ENCODE measurements around the gene IL1RL2.

The IL1RL2 gene

GRCh38 chr2:102286041-102286440, 99.2 kb downstream of the IL1RL2 start:
- Histone ChIP-seq H3K9ac (no peak overlapping the region), H3K4me3 (IDR thresholded peaks at IDR 0.05; ENCODE audit: insufficient read depth, low read depth, low read length) (no peak overlapping the region)

GRCh38 chr2:102289129-102289528, 102.3 kb downstream of the IL1RL2 start:
- Histone ChIP-seq H3K27ac (no peak overlapping the region), H3K79me2 (ENCODE audit: insufficient read depth, low read depth) (no peaks in the 10 kb centered on the region), H3K4me3 (IDR thresholded peaks at IDR 0.05; ENCODE audit: insufficient read depth, low read depth, low read length) (no peak overlapping the region), H3K4me1 (ENCODE audit: low read depth, poor library complexity, severe bottlenecking) (no peaks in the 10 kb centered on the region), H4K20me1 (ENCODE audit: insufficient read depth) (no peaks in the 10 kb centered on the region), H3K36me3 (ENCODE audit: insufficient read depth) (no peaks in the 10 kb centered on the region), H3K9ac (no peak overlapping the region), H2AFZ (ENCODE audit: low read depth) (no peak overlapping the region), H3K4me2 (no peak overlapping the region), H3K27me3 (ENCODE audit: insufficient read depth, low read depth) (no peaks in the 10 kb centered on the region)
- TF ChIP-seq CTCF (conservative IDR thresholded peaks at IDR 0.05; ENCODE audit: low read depth, low read length) = no peak

More at GRCh38 chr2:102286041-102286440, 99.2 kb downstream of the IL1RL2 start:
- no peaks in the 10 kb centered on the region for H3K4me1 ChIP-seq (ENCODE audit: low read depth, poor library complexity, severe bottlenecking)
- no peaks in the 10 kb centered on the region for H3K79me2 ChIP-seq (ENCODE audit: insufficient read depth, low read depth)
- H3K4me2 ChIP-seq = no peak overlapping the region
- H3K27ac ChIP-seq = no peak overlapping the region
- H4K20me1 ChIP-seq (ENCODE audit: insufficient read depth) = no peaks in the 10 kb centered on the region
- H3K27me3 ChIP-seq (ENCODE audit: insufficient read depth, low read depth) = no peaks in the 10 kb centered on the region
- H2AFZ ChIP-seq (ENCODE audit: low read depth) = no peak overlapping the region
- TF ChIP-seq CTCF (conservative IDR thresholded peaks at IDR 0.05; ENCODE audit: low read depth, low read length) = no peak
- no peaks in the 10 kb centered on the region for H3K36me3 ChIP-seq (ENCODE audit: insufficient read depth)
